Kidney (tissue), 14 donors: Measurements from ENCODE around the gene MANSC1. TPM values are rescaled to one million over a fixed set of nuclear protein-coding genes. Genes with fewer than 3 reads are reported as not detected.

Source experiments
- DNase-seq, 5 donors: peaks; one replicate each; pipeline ENCODE4 v3.0.0-alpha.2; 2013 to 2020
- FAIRE-seq: peaks from 2 replicates; lab custom pipeline; 2012; peaks lifted over from hg19 to GRCh38; lab: Jason Lieb, UNC
- H3K27ac ChIP-seq, 2 donors: one replicate each; pipeline ENCODE4 v1.7.0; 2013; ENCODE audit warnings: low read depth in 2 of 2, low read length in 2 of 2, inconsistent platforms in 1 of 2
- H3K27me3 ChIP-seq: one replicate; pipeline ENCODE4 v1.7.1; 2013; ENCODE audit warnings: low read length, inconsistent platforms; ENCODE audit not compliant: control insufficient read depth, insufficient read depth
- H3K36me3 ChIP-seq, 3 donors: one replicate each; pipeline versions ENCODE4 v1.7.0 to v1.7.1; 2013; ENCODE audit warnings: low read length in 3 of 3, control low read depth in 1 of 3, inconsistent platforms in 1 of 3; ENCODE audit not compliant: insufficient read depth in 3 of 3, control insufficient read depth in 2 of 3
- H3K4me1 ChIP-seq, 3 donors: one replicate each; pipeline versions ENCODE4 v1.7.0 to v1.7.1; 2013; ENCODE audit warnings: low read length in 3 of 3, inconsistent platforms in 1 of 3, low read depth in 1 of 3; ENCODE audit not compliant: control insufficient read depth in 2 of 3, insufficient read depth in 2 of 3
- H3K4me3 ChIP-seq, 3 donors: one replicate each; pipeline versions ENCODE4 v1.7.0 to v1.8.1; 2013; ENCODE audit warnings: low read length in 3 of 3, control low read depth in 1 of 3, inconsistent platforms in 1 of 3
- H3K9ac ChIP-seq, 3 donors: one replicate each; pipeline versions ENCODE4 v1.7.0 to v1.7.1; 2013; ENCODE audit warnings: low read length in 3 of 3, control low read depth in 1 of 3, inconsistent platforms in 1 of 3
- H3K9me3 ChIP-seq, 3 donors: one replicate each; pipeline versions ENCODE4 v1.7.0 to v1.7.1; 2013; ENCODE audit warnings: low read length in 3 of 3, control low read depth in 1 of 3, inconsistent platforms in 1 of 3; ENCODE audit not compliant: control insufficient read depth in 2 of 3, insufficient read depth in 1 of 3
- CTCF ChIP-seq: IDR thresholded peaks from 3 replicates; pipeline ENCODE4 v1.5.1; 2012; ENCODE audit warnings: mild to moderate bottlenecking, moderate library complexity, borderline replicate concordance; ENCODE audit not compliant: insufficient read depth; ENCODE audit errors: extremely low read depth
- intact Hi-C: fragments of 100-400 bp; cut with DNase I; formaldehyde crosslinking; loops from one replicate; pipeline ENCODE4 v1.11.1; 2022
- polyA plus RNA-seq: library from polyadenylated mRNA; stranded (reverse); fragments of 350-450 nt; fragmentation: Illumina TruSeq; extraction: RNeasy Lipid Tissue Mini Kit (QIAGEN cat#74804); gene quantifications from one replicate; pipeline ENCODE4 v1.2.3, GENCODE V29; 2014; ENCODE audit warnings: low read depth, low replicate concordance; ENCODE audit not compliant: insufficient read depth
- total RNA-seq: library from RNA; stranded (reverse); fragmentation: NEBNext Ultra II Directional; extraction: Animal tissue kit (Norgen Biotek cat#: 25700); gene quantifications from one replicate; pipeline ENCODE4 v1.2.1, GENCODE V29; 2021
- donor health status: control.
- donor health status: control.
- donor health status: control.
- donor health status: control.
- donor health status: control.
- donor health status: DM: yes; HTN: yes; CAD: no.
- donor health status: Normal renal cell carcinoma (clear cell type).

Gene MANSC1
- total and polyA plus RNA-seq, 2 donors from 2014 or later: 14.1 to 38.7 TPM

- Histone ChIP-seq H3K4me1 (peaks cover 5 to 8% (median 6%) of the 10 kb centered on the region in 3 donors), H3K27me3 (no peaks in the 10 kb centered on the region), H3K27ac (peak overlapping the region in 1 of 2 donors; percentile 57), H3K36me3 (peaks cover 0 to 2% (median 0%) of the 10 kb centered on the region in 3 donors), H3K4me3 (peak overlapping the region in 1 of 3 donors; percentile 33), H3K9me3 (no peaks in the 10 kb centered on the region), H3K9ac (no peak overlapping the region)
- intact Hi-C loops: loop anchor here (10.0 kb wide), 1 partner anchor 247 kb away; no protein-coding TSS in a partner anchor
- TF ChIP-seq CTCF: no peak
- DNase-seq (peak in 3 of 5 donors; percentile 43 to 83 (median 80)), FAIRE-seq (no peak)
Observed at GRCh38 chr12:12331896-12332295, 18.1 kb downstream of the MANSC1 start.

GRCh38 chr12:12331244-12331771, 18.7 kb downstream of the MANSC1 start:
- Histone ChIP-seq H3K27me3 (no peaks in the 10 kb centered on the region), H3K36me3 (peaks cover 0 to 2% (median 0%) of the 10 kb centered on the region in 3 donors), H3K9me3 (no peaks in the 10 kb centered on the region), H3K4me1 (peaks cover 5 to 8% (median 6%) of the 10 kb centered on the region in 3 donors), H3K4me3 (peak overlapping the region in 1 of 3 donors; percentile 33), H3K9ac (no peak overlapping the region), H3K27ac (peak overlapping the region in 1 of 2 donors; percentile 43)
- intact Hi-C loops: loop anchor here (10.0 kb wide), 1 partner anchor 247 kb away; no protein-coding TSS in a partner anchor
- TF ChIP-seq CTCF: no peak
- DNase-seq (peak in 3 of 5 donors; percentile 53 to 63 (median 63)), FAIRE-seq (no peak)

- DNase-seq: peak in 2 of 5 donors; percentile 76 to 85
- no peak overlapping the region for H3K9ac ChIP-seq
- no peak overlapping the region for H3K4me3 ChIP-seq
- H3K9me3 ChIP-seq: no peaks in the 10 kb centered on the region
- intact Hi-C loops: loop anchor here (10.0 kb wide), 1 partner anchor 743 kb away; no protein-coding TSS in a partner anchor
- no peak overlapping the region for H3K27ac ChIP-seq
- no peaks in the 10 kb centered on the region for H3K27me3 ChIP-seq
- TF ChIP-seq CTCF: peak; percentile 69
- no peak for FAIRE-seq
- H3K4me1 ChIP-seq: peaks cover 5 to 8% (median 6%) of the 10 kb centered on the region in 3 donors
- H3K36me3 ChIP-seq: peaks cover 0 to 2% (median 0%) of the 10 kb centered on the region in 3 donors
Observed at GRCh38 chr12:12327802-12328201, 22.2 kb downstream of the MANSC1 start.
